ENCODE data around the gene FOXJ2. TPM values are rescaled to one million over a fixed set of nuclear protein-coding genes. Genes with fewer than 3 reads are reported as not detected.
"Not testable (repeated sequence)": the region's sequence is repeated elsewhere in the genome, so short reads cannot be mapped to it uniquely, and the experiment has no call there.

Gene FOXJ2
- total RNA-seq, 4 donors from 2014 or later = 16.4 to 28.2 (median 20.4) TPM

GRCh38 chr12:8065991-8066594 is 33.6 kb downstream of the FOXJ2 start, which contains the start of gene C3AR1:
C3AR1 (minus strand) TSS chr12:8066359; CDS start chr12:8060185, 6,174 bp downstream.
- Histone ChIP-seq H3K27ac (peak within 1 kb of the TSS in 2 of 4 donors; percentile 8 to 46), H3K4me3 (peak within 1 kb of the TSS in 1 of 2 donors; percentile 25), H3K36me3 (no peaks in the 10 kb centered on the region), H3K9me3 (no peaks in the 10 kb centered on the region), H3K4me1 (no peaks in the 10 kb centered on the region), H3K27me3 (no peaks in the 10 kb centered on the region)
- TF ChIP-seq POLR2A (IDR thresholded peaks at IDR 0.05) (peak; percentile 28 to 47), POLR2AphosphoS5 (IDR thresholded peaks at IDR 0.05) (no peak), EP300 (IDR thresholded peaks at IDR 0.05) (no peak)
- TF ChIP-seq, protein P1, sequence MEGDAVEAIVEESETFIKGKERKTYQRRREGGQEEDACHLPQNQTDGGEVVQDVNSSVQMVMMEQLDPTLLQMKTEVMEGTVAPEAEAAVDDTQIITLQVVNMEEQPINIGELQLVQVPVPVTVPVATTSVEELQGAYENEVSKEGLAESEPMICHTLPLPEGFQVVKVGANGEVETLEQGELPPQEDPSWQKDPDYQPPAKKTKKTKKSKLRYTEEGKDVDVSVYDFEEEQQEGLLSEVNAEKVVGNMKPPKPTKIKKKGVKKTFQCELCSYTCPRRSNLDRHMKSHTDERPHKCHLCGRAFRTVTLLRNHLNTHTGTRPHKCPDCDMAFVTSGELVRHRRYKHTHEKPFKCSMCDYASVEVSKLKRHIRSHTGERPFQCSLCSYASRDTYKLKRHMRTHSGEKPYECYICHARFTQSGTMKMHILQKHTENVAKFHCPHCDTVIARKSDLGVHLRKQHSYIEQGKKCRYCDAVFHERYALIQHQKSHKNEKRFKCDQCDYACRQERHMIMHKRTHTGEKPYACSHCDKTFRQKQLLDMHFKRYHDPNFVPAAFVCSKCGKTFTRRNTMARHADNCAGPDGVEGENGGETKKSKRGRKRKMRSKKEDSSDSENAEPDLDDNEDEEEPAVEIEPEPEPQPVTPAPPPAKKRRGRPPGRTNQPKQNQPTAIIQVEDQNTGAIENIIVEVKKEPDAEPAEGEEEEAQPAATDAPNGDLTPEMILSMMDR (IDR thresholded peaks at IDR 0.05) = no peak
- WGBS, 2 donors (ENCODE audit: low coverage in 1 of 2) = 44 to 80% methylated on average over 1 to 2 of the region's 2 CpGs
- peak; percentile 50 for ATAC-seq

DNA sequence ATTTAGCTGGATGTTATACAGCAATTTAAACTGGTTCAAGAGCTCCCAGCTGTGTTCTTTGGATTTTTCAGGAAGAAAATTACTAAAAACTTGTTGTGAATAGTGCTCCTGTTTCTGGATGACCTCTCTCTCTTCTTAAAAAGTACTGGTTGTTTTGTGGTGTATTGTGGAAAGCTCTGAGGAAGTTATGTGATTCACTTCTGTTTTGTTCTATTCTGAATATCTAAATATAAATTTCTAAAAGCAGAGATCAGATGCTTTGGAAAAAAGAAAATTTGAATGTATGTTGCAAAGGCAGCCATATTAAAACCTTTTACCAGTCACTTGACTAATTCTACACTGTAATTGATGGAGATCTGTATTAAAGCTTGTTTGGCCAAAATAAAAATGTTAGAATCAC is 37.1 kb downstream of the FOXJ2 start:
- Histone ChIP-seq H3K27ac (no peak overlapping the region), H3K9me3 (no peaks in the 10 kb centered on the region), H3K4me1 (no peaks in the 10 kb centered on the region), H3K36me3 (no peaks in the 10 kb centered on the region), H3K27me3 (no peaks in the 10 kb centered on the region), H3K4me3 (no peak overlapping the region)
- no peak for TF ChIP-seq POLR2AphosphoS5 (IDR thresholded peaks at IDR 0.05)
- TF ChIP-seq EP300 (IDR thresholded peaks at IDR 0.05) = no peak
- TF ChIP-seq POLR2A (IDR thresholded peaks at IDR 0.05) = no peak
- TF ChIP-seq, protein P1 (IDR thresholded peaks at IDR 0.05) = no peak
- ATAC-seq = no peak

DNA sequence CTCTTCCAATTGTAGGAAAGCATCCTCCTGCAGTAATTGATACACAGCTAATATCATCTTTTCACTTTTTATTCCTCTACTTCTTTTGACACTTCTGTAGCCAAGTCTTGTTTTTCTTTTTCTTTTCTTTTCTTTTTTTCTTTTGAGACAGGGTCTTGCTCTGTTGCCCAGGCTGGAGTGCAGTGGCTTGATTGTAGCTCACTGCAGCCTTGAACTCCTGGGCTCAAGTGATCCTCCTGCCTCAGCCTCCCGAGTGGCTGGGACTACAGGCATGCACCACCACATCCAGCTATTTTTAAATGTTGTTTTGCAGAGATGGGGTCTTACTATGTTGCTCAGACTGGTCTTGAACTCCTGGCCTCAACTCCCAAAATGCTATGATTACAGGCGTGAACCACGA is 39.3 kb downstream of the FOXJ2 start:
- not testable (repeated sequence) for H3K4me1 ChIP-seq, ATAC-seq, H3K9me3 ChIP-seq, H3K27me3 ChIP-seq, H3K36me3 ChIP-seq, H3K4me3 ChIP-seq, H3K27ac ChIP-seq
- 60 to 100% methylated on average over 2 of the region's 3 CpGs for WGBS, 2 donors (ENCODE audit: low coverage in 1 of 2)

DNA sequence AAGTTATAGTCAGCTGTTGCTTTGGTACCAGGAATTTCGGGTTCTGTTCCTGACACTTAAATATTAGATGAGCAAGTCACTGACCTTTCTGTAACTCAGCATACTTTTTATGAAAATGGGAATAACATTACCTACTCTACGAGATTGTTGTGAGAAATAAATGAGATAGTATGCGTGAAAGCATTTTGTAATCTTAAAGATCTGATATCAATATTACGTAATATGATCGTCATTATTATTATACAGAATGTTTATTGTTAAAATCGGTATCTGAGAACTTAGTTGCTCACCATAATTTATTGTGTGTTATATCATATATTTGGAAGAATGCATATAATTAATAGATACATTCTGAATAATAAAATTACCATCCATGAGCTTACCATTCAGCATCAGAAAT is 43.4 kb downstream of the FOXJ2 start:
- no peak for ATAC-seq
- TF ChIP-seq EP300 (IDR thresholded peaks at IDR 0.05) = no peak
- TF ChIP-seq, protein P1 (IDR thresholded peaks at IDR 0.05) = no peak
- TF ChIP-seq POLR2A (IDR thresholded peaks at IDR 0.05) = no peak
- TF ChIP-seq POLR2AphosphoS5 (IDR thresholded peaks at IDR 0.05) = no peak
- Histone ChIP-seq H3K36me3 (no peaks in the 10 kb centered on the region), H3K9me3 (no peaks in the 10 kb centered on the region), H3K27me3 (no peaks in the 10 kb centered on the region), H3K27ac (no peak overlapping the region), H3K4me1 (peaks cover 0 to 5% (median under 1%) of the 10 kb centered on the region in 3 donors), H3K4me3 (no peak overlapping the region)
- WGBS, 2 donors (ENCODE audit: low coverage in 1 of 2) = 91 to 94% methylated on average over 5 to 6 of the region's 6 CpGs

DNA sequence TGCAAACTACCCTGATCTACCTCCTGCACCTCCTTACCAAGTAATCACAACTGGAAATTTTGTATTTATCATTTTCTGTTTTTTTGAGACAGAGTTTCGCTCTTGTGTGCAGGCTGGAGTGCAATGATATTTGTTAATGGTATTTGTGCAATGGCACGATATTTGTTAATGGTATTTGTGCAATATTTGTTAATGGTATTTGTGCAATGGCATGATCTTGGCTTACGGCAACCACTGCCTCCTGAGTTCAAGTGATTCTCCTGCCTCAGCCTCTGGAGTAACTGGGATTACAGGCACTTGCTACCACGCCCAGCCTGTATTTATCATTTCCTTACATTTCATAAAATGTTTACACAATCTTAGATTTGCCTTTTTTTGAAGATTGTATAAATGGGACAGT is 43.9 kb downstream of the FOXJ2 start:
- Histone ChIP-seq H3K27ac (no peak overlapping the region), H3K36me3 (no peaks in the 10 kb centered on the region), H3K9me3 (no peaks in the 10 kb centered on the region), H3K4me3 (no peak overlapping the region), H3K27me3 (no peaks in the 10 kb centered on the region), H3K4me1 (peaks cover 0 to 9% (median 4%) of the 10 kb centered on the region in 3 donors)
- 74 to 82% methylated on average over 4 of the region's 4 CpGs for WGBS, 2 donors (ENCODE audit: low coverage in 1 of 2)
- TF ChIP-seq, protein P1 (IDR thresholded peaks at IDR 0.05) = no peak
- TF ChIP-seq POLR2AphosphoS5 (IDR thresholded peaks at IDR 0.05) (no peak), EP300 (IDR thresholded peaks at IDR 0.05) (no peak), POLR2A (IDR thresholded peaks at IDR 0.05) (no peak)
- no peak for ATAC-seq

All from gastroesophageal sphincter (tissue), 4 donors.